Sigmoid colon (tissue), 7 donors: ENCODE data around the gene CFAP210. TPM values are rescaled to one million over a fixed set of nuclear protein-coding genes. Genes with fewer than 3 reads are reported as not detected.

Source experiments
- DNase-seq: peaks from one replicate; pipeline ENCODE4 v3.0.0-alpha.2; 2019
- H3K27ac ChIP-seq, 4 donors: fragments of 200-600 bp; sonication (generic); one replicate each; pipeline ENCODE4 v1.5.1; 2016 to 2019; ENCODE audit warnings: mild to moderate bottlenecking in 1 of 4
- H3K27me3 ChIP-seq, 3 donors: fragments of 200-600 bp; sonication (generic); one replicate each; pipeline ENCODE4 v1.5.1; 2019; ENCODE audit warnings: mild to moderate bottlenecking in 1 of 3
- H3K36me3 ChIP-seq, 4 donors: fragments of 200-600 bp; sonication (generic); one replicate each; pipeline ENCODE4 v1.5.1; 2016 to 2019
- H3K4me1 ChIP-seq, 4 donors: fragments of 200-600 bp; sonication (generic); one replicate each; pipeline ENCODE4 v1.5.1; 2017 to 2019
- H3K4me3 ChIP-seq, 4 donors: fragments of 200-600 bp; sonication (generic); one replicate each; pipeline ENCODE4 v1.5.1; 2017 to 2019; ENCODE audit warnings: mild to moderate bottlenecking in 2 of 4, moderate library complexity in 1 of 4
- H3K9me3 ChIP-seq, 4 donors: fragments of 200-600 bp in 3 of 4; sonication (generic) in 3 of 4; one replicate each; pipeline versions ENCODE4 v1.5.1 to v1.6.1; 2013 to 2019
- CTCF ChIP-seq, 4 experiments: fragments of 450-650 bp in 3 of 4; fragments of 200-600 bp in 1 of 4; IDR thresholded peaks; one replicate each; pipeline ENCODE4 v1.5.1; 2016 to 2019; ENCODE audit warnings: antibody characterized with exemption in 4 of 4, mild to moderate bottlenecking in 3 of 4, moderate library complexity in 2 of 4
- EP300 ChIP-seq, 4 donors: sonication (generic); formaldehyde crosslinking; IDR thresholded peaks; one replicate each; pipeline ENCODE4 v1.6.1; 2017; ENCODE audit warnings: antibody characterized with exemption in 4 of 4
- POLR2A ChIP-seq, 2 donors: fragments of 450-650 bp; IDR thresholded peaks; one replicate each; pipeline ENCODE4 v1.6.1; 2016; ENCODE audit warnings: antibody characterized with exemption in 2 of 2, mild to moderate bottlenecking in 2 of 2, moderate library complexity in 2 of 2
- POLR2AphosphoS5 ChIP-seq, 4 donors: sonication (generic); formaldehyde crosslinking; IDR thresholded peaks; one replicate each; pipeline ENCODE4 v1.6.1; 2017; ENCODE audit warnings: antibody characterized with exemption in 4 of 4
- WGBS, 2 donors: extraction: QIAGEN DNeasy Blood & Tissue Kit; methylation state at CpG; one replicate each; pipeline ENCODE4 v1.1.7; 2013; 5-methylcytosine and 5-hydroxymethylcytosine counted together
- intact Hi-C: fragments of 100-400 bp; cut with DNase I; formaldehyde crosslinking; loops from one replicate; pipeline ENCODE4 v1.15.1; 2023
- polyA plus RNA-seq, 3 donors: library from polyadenylated mRNA; stranded (reverse); fragments of 200-250 nt; gene quantifications; one replicate each; pipeline ENCODE4 v1.2.3, GENCODE V29; 2013
- total RNA-seq, 4 donors: library from RNA; depleted of rRNA; stranded (reverse); fragments of >200 nt; gene quantifications; one replicate each; pipeline ENCODE4 v1.1.0, GENCODE V29; 2016
- donor health status: healthy with polysubstance abuse.
- donor health status: Bipolar disorder and iron deficiency.
- donor health status: healthy.

The CFAP210 gene
- total and polyA plus RNA-seq, 7 donors = 0.04 TPM; not detected in 6

GRCh38 chr2:169714699-169715098 is 20.5 kb upstream of the CFAP210 start:
- peaks cover 0 to 47% (median 34%) of the 10 kb centered on the region in 4 donors for H3K4me1 ChIP-seq
- H3K27me3 ChIP-seq = no peaks in the 10 kb centered on the region
- H3K9me3 ChIP-seq = no peaks in the 10 kb centered on the region
- DNase-seq = no peak
- H3K27ac ChIP-seq = peak overlapping the region in 3 of 4 donors; percentile 63 to 74 (median 68)
- intact Hi-C loops = no loop called here
- TF ChIP-seq EP300 (IDR thresholded peaks at IDR 0.05) (no peak), CTCF (IDR thresholded peaks at IDR 0.05) (no peak), POLR2A (IDR thresholded peaks at IDR 0.05) (no peak), POLR2AphosphoS5 (IDR thresholded peaks at IDR 0.05) (no peak)
- WGBS, 2 donors = 83 to 93% methylated on average over 6 of the region's 6 CpGs
- H3K4me3 ChIP-seq = peak overlapping the region in 1 of 4 donors; percentile 40
- no peaks in the 10 kb centered on the region for H3K36me3 ChIP-seq

- DNase-seq = no peak
- intact Hi-C loops = no loop called here
- no peak overlapping the region for H3K27ac ChIP-seq
- 86 to 96% methylated on average over 3 of the region's 3 CpGs for WGBS, 2 donors
- no peak overlapping the region for H3K4me3 ChIP-seq
- no peaks in the 10 kb centered on the region for H3K27me3 ChIP-seq
- H3K4me1 ChIP-seq = peaks cover 0 to 47% (median 34%) of the 10 kb centered on the region in 4 donors
- TF ChIP-seq CTCF (IDR thresholded peaks at IDR 0.05) (no peak), POLR2A (IDR thresholded peaks at IDR 0.05) (no peak), EP300 (IDR thresholded peaks at IDR 0.05) (no peak), POLR2AphosphoS5 (IDR thresholded peaks at IDR 0.05) (no peak)
- H3K9me3 ChIP-seq = no peaks in the 10 kb centered on the region
- H3K36me3 ChIP-seq = no peaks in the 10 kb centered on the region
These were observed 19.1 kb upstream of the CFAP210 start for GRCh38 chr2:169713331-169713730.

- H3K4me1 ChIP-seq = peaks cover 0 to 47% (median 34%) of the 10 kb centered on the region in 4 donors
- DNase-seq = no peak
- no peaks in the 10 kb centered on the region for H3K9me3 ChIP-seq
- H3K27ac ChIP-seq = no peak overlapping the region
- 21 to 74% methylated on average over 9 of the region's 9 CpGs for WGBS, 2 donors
- intact Hi-C loops = no loop called here
- H3K36me3 ChIP-seq = no peaks in the 10 kb centered on the region
- no peak overlapping the region for H3K4me3 ChIP-seq
- TF ChIP-seq POLR2AphosphoS5 (IDR thresholded peaks at IDR 0.05) (no peak), EP300 (IDR thresholded peaks at IDR 0.05) (no peak), POLR2A (IDR thresholded peaks at IDR 0.05) (no peak), CTCF (IDR thresholded peaks at IDR 0.05) (no peak)
- H3K27me3 ChIP-seq = no peaks in the 10 kb centered on the region
These were observed 18.6 kb upstream of the CFAP210 start for GRCh38 chr2:169712791-169713227.

GRCh38 chr2:169711751-169712509 is 17.7 kb upstream of the CFAP210 start:
- no peak overlapping the region for H3K4me3 ChIP-seq
- DNase-seq = no peak
- no peaks in the 10 kb centered on the region for H3K27me3 ChIP-seq
- 20 to 73% methylated on average over 7 of the region's 7 CpGs for whole genome bisulfite sequencing, 2 donors
- no peaks in the 10 kb centered on the region for H3K9me3 ChIP-seq
- peaks cover 0 to 38% (median 29%) of the 10 kb centered on the region in 4 donors for H3K4me1 ChIP-seq
- TF ChIP-seq EP300 (IDR thresholded peaks at IDR 0.05) = no peak
- intact Hi-C loops = no loop called here
- no peak overlapping the region for H3K27ac ChIP-seq
- H3K36me3 ChIP-seq = no peaks in the 10 kb centered on the region

GRCh38 chr2:169709981-169710380 is 15.8 kb upstream of the CFAP210 start:
- Histone ChIP-seq H3K4me1 (peaks cover 0 to 34% (median 15%) of the 10 kb centered on the region in 4 donors), H3K36me3 (no peaks in the 10 kb centered on the region), H3K4me3 (no peak overlapping the region), H3K9me3 (no peaks in the 10 kb centered on the region), H3K27ac (no peak overlapping the region), H3K27me3 (no peaks in the 10 kb centered on the region)
- WGBS, 2 donors = 16 to 76% methylated on average over 1 of the region's 1 CpG
- DNase-seq = no peak
- no peak for TF ChIP-seq POLR2AphosphoS5 (IDR thresholded peaks at IDR 0.05)
- TF ChIP-seq CTCF (IDR thresholded peaks at IDR 0.05) = no peak
- TF ChIP-seq POLR2A (IDR thresholded peaks at IDR 0.05) = no peak
- TF ChIP-seq EP300 (IDR thresholded peaks at IDR 0.05) = no peak
- intact Hi-C loops = no loop called here
